Heart right ventricle (tissue), 16 donors: Measurements from ENCODE around the gene IP6K2. TPM values are rescaled to one million over a fixed set of nuclear protein-coding genes. Genes with fewer than 3 reads are reported as not detected.
"Not testable (repeated sequence)": the region's sequence is repeated elsewhere in the genome, so short reads cannot be mapped to it uniquely, and the experiment has no call there.

Experiments
- ATAC-seq, 8 donors: fragments of 200-7000 bp; cut with Tn5 transposase; one replicate each; pipeline ENCODE4 v1.9.1; 2020; ENCODE audit warnings: mild to moderate bottlenecking in 8 of 8, moderate library complexity in 8 of 8, moderate number of reproducible peaks in 1 of 8
- DNase-seq, 2 donors: peaks; one replicate each; pipeline ENCODE4 v3.0.0-alpha.2; 2020
- H3K27ac ChIP-seq, 10 donors: fragments of 200-600 bp; sonication (generic) in 2 of 10; one replicate each; pipeline versions ENCODE4 v1.5.0 to v1.8.0; 2020 to 2022; ENCODE audit warnings: mild to moderate bottlenecking in 3 of 10
- H3K27me3 ChIP-seq, 7 donors: fragments of 200-600 bp; one replicate each; pipeline ENCODE4 v1.8.0; 2021 to 2022; ENCODE audit warnings: mild to moderate bottlenecking in 2 of 7
- H3K36me3 ChIP-seq, 9 donors: fragments of 200-600 bp; sonication (generic) in 1 of 9; one replicate each; pipeline versions ENCODE4 v1.5.0 to v1.8.0; 2020 to 2022; ENCODE audit warnings: mild to moderate bottlenecking in 2 of 9
- H3K4me1 ChIP-seq, 9 donors: fragments of 200-600 bp; sonication (generic) in 1 of 9; one replicate each; pipeline versions ENCODE4 v1.5.0 to v1.8.0; 2020 to 2022; ENCODE audit warnings: mild to moderate bottlenecking in 4 of 9
- H3K4me3 ChIP-seq, 10 donors: fragments of 200-600 bp; sonication (generic) in 2 of 10; one replicate each; pipeline versions ENCODE4 v1.5.0 to v1.8.0; 2020 to 2022; ENCODE audit warnings: mild to moderate bottlenecking in 7 of 10, moderate library complexity in 2 of 10
- H3K9me3 ChIP-seq, 11 donors: fragments of 200-600 bp in 10 of 11; sonication (generic) in 2 of 11; one replicate each; pipeline versions ENCODE4 v1.5.0 to v1.8.0; 2013 to 2022; ENCODE audit warnings: mild to moderate bottlenecking in 2 of 11, control low read depth in 1 of 11, moderate library complexity in 1 of 11
- whole genome bisulfite sequencing, 2 donors: extraction: QIAGEN DNeasy Blood & Tissue Kit; methylation state at CpG; one replicate each; pipeline ENCODE4 v1.1.7; 2013; ENCODE audit warnings: inconsistent platforms in 1 of 2; 5-methylcytosine and 5-hydroxymethylcytosine counted together
- intact Hi-C, 10 donors: fragments of 100-400 bp; cut with DNase I; formaldehyde crosslinking; loops; one replicate each; pipeline versions ENCODE4 v1.11.1 to v1.14.2; 2022
- long read RNA-seq, 3 donors: library from polyadenylated mRNA; unstranded; transcript quantifications; one replicate each; pipeline ENCODE4 v2.0.0, GENCODE V29; 2020 to 2021
- polyA plus RNA-seq, 2 donors: library from polyadenylated mRNA; stranded (reverse); fragments of 200-250 nt; gene quantifications; one replicate each; pipeline ENCODE4 v1.2.3, GENCODE V29; 2013
- total RNA-seq, 10 donors: library from RNA; stranded (reverse); fragmentation: NEBNext Ultra II Directional in 3 of 10; extraction: Animal tissue kit (Norgen Biotek cat#: 25700) in 3 of 10; gene quantifications; one replicate each; pipeline versions ENCODE4 v1.2.1 to v1.2.4, GENCODE V29; 2021 to 2023
- TF ChIP-seq, protein P1 (sequence below), 9 donors: fragments of 200-600 bp; sonication (generic) in 2 of 9; IDR thresholded peaks; one replicate each; pipeline versions ENCODE4 v1.5.0 to v1.8.0; 2021 to 2022; ENCODE audit warnings: antibody characterized with exemption in 9 of 9, mild to moderate bottlenecking in 5 of 9, moderate library complexity in 1 of 9
- donor health status: Arrhythmogenic right ventricular cardiomyopathy.
- donor health status: ischemic (EF 13 %, LVEDD 7.1; RV severe dilation, severe dysfunction).
- donor health status: healthy with polysubstance abuse.
- donor health status: DM: no; HTN: yes; CAD: no.
- donor health status: DM: no; HTN: no; CAD: no.
- donor health status: ischemic (EF 25% LVEDD 6.9; RV normal size, moderate dysfunction).
- donor health status: ischemic (EF 25% LVEDD 5.7; RV mildly dilated, moderate dysfunction).
- donor health status: healthy.
- donor health status: DM: yes; HTN: yes; CAD: no.
- donor health status: Ischemic cardiomyopathy.
- donor health status: ischemic (EF 35%, LVEDD 5.7; RV mildly dilated, moderate dysfunction).
- donor health status: nonischemic (EF 11% LVEDD 7.7; RV severe dilation, severe dysfunction).
- donor health status: DM: yes; HTN: yes; CAD: no.
- donor health status: PGD.
- donor health status: ischemic (EF 29% LVEDD 5.4; RV normal size, mild dysfunction).
- donor health status: nonischemic (EF 23%, LVEDD 6.1; RV moderate dilation, normal function).

Gene IP6K2, protein sequence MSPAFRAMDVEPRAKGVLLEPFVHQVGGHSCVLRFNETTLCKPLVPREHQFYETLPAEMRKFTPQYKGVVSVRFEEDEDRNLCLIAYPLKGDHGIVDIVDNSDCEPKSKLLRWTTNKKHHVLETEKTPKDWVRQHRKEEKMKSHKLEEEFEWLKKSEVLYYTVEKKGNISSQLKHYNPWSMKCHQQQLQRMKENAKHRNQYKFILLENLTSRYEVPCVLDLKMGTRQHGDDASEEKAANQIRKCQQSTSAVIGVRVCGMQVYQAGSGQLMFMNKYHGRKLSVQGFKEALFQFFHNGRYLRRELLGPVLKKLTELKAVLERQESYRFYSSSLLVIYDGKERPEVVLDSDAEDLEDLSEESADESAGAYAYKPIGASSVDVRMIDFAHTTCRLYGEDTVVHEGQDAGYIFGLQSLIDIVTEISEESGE
- 10 to 100 TPM; 16.7 to 28.9 (median 19.5) TPM for total RNA-seq
- polyA plus RNA-seq = 10 to 100 TPM; 40.4 to 81.7 TPM
- long read RNA-seq, donor 1, transcript IP6K2-201 (6 exons, 1,775 nt) = major isoform, 9 of 29 reads
- long read RNA-seq, donor 1, partial matches to known transcripts = 9 of 29 reads
- long read RNA-seq, donor 1, other reads (novel, unspliced or antisense) = 10 of 29 reads
- long read RNA-seq, donor 2, transcript IP6K2-201 (6 exons, 1,775 nt) = major isoform, 8 of 24 reads
- long read RNA-seq, donor 2, partial matches to known transcripts = 4 of 24 reads
- long read RNA-seq, donor 2, other reads (novel, unspliced or antisense) = 11 of 24 reads
- long read RNA-seq, donor 3, transcript IP6K2-201 (6 exons, 1,775 nt) = major isoform, 8 of 31 reads
- long read RNA-seq, donor 3, partial matches to known transcripts = 8 of 31 reads
- long read RNA-seq, donor 3, other reads (novel, unspliced or antisense) = 14 of 31 reads

DNA sequence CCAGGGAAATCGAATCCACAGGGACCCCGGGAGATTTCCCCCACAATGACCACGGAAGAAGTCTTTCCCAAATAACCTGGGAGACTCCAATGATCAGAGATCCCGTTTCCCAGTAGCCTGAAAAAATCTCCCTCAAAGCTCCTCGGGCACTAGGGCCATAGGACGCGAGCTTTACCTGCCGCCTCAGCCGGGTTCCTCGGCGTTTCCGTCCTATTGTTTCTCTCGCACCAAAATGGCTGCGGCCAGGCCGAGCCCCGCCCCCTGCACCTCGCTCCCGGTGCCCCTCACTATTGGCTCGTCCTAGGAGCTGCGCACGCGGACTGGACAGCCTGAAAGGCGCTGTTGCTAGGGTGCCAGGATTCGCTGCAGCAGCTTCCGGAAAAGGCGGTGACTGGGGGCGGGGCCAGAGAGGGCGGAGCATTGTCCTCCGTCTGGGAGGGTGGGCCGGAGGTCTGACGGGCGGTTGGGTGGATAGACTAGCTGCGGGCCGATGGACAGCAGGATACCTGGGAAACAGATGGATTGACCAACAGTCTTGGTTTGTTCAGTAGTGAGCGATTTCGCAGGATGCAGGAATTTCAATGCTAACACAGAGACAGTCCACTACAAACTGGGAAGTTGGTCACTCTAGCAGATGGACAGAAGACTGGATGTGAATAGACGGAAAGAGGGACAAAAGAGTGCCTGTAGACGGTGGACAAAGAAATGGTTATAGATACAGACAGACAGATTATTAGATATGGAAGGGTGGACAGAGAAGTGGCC lies at the start of gene IP6K2:
Gene IP6K2 (minus strand): TSS at position 240 of the 765 bp plus-strand sequence. CDS start 21,930 bp downstream, outside the sequence.
- Histone ChIP-seq H3K4me3 (peak within 1 kb of the TSS; percentile 56 to 91 (median 74)), H3K4me1 (peaks cover 4 to 44% (median 38%) of the 10 kb centered on the region in 9 donors), H3K27ac (peak within 1 kb of the TSS; percentile 67 to 93 (median 85)), H3K36me3 (peaks cover 0 to 32% (median 7%) of the 10 kb centered on the region in 9 donors), H3K9me3 (no peaks in the 10 kb centered on the region), H3K27me3 (no peaks in the 10 kb centered on the region)
- 3% methylated on average over 38 of the region's 38 CpGs for WGBS, 2 donors
- intact Hi-C loops = no loop called here
- TF ChIP-seq, protein P1, sequence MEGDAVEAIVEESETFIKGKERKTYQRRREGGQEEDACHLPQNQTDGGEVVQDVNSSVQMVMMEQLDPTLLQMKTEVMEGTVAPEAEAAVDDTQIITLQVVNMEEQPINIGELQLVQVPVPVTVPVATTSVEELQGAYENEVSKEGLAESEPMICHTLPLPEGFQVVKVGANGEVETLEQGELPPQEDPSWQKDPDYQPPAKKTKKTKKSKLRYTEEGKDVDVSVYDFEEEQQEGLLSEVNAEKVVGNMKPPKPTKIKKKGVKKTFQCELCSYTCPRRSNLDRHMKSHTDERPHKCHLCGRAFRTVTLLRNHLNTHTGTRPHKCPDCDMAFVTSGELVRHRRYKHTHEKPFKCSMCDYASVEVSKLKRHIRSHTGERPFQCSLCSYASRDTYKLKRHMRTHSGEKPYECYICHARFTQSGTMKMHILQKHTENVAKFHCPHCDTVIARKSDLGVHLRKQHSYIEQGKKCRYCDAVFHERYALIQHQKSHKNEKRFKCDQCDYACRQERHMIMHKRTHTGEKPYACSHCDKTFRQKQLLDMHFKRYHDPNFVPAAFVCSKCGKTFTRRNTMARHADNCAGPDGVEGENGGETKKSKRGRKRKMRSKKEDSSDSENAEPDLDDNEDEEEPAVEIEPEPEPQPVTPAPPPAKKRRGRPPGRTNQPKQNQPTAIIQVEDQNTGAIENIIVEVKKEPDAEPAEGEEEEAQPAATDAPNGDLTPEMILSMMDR (IDR thresholded peaks at IDR 0.05) = no peak
- ATAC-seq (peak; percentile 99 to 100 (median 100)), DNase-seq (peak; percentile 99)

DNA sequence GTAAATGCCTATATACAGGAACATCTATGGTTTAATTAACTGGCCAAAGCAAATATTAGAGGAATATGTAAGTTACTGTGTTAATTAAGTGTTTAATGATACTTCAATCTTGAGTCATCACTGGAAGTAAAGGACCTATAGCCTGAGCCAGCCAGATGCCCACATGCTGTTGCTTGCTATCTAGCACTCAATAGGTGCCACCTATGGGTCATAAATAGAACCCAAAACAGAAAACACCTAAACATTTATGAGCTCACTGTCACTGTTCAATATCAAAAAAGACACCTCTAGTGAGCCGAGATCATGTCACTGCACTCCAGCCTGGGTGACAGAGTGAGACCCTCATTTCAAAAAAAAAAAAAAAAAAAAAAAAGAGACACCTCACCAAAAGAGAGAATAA lies 48.4 kb upstream of the IP6K2 start:
- Histone ChIP-seq H3K4me1 (peaks cover 0 to 14% (median 0%) of the 10 kb centered on the region in 9 donors), H3K36me3 (peaks cover 0 to 96% (median 18%) of the 10 kb centered on the region in 9 donors), H3K27me3 (no peaks in the 10 kb centered on the region), H3K4me3 (no peak overlapping the region), H3K27ac (no peak overlapping the region), H3K9me3 (no peaks in the 10 kb centered on the region)
- ATAC-seq = no peak
- DNase-seq = no peak
- intact Hi-C loops = loop anchor here in 1 of 10 donors (2.0 kb wide), 1 partner anchor 29 kb away; no protein-coding TSS in a partner anchor
- TF ChIP-seq, protein P1 (IDR thresholded peaks at IDR 0.05) = peak in 6 of 9 donors; percentile 4 to 35 (median 16)
- WGBS, 2 donors = 82 to 89% methylated on average over 1 of the region's 1 CpG

DNA sequence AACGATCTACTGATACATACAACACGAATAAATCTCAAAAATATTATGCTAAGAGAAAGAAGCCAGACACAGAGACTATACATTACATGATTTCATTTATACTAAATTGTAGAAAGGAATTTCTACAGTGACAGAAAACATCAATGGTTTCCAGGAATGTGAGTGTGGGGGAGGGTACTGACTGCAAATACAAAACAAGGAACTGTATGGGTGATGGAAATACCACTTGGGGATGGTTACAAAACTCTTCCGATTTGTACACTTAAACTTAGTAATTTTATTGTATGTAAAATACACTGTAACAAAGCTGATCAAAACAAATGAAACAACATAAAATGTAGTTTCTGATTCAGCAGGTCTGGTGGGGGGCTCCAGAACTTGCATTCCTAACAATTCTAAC lies 45.8 kb upstream of the IP6K2 start:
- H3K36me3 ChIP-seq = peaks cover 0 to 97% (median 17%) of the 10 kb centered on the region in 9 donors
- DNase-seq = no peak
- no peak overlapping the region for H3K4me3 ChIP-seq
- no peaks in the 10 kb centered on the region for H3K27me3 ChIP-seq
- no peaks in the 10 kb centered on the region for H3K9me3 ChIP-seq
- H3K27ac ChIP-seq = peak overlapping the region in 1 of 10 donors; percentile 60
- TF ChIP-seq, protein P1 (IDR thresholded peaks at IDR 0.05) = no peak
- 90 to 94% methylated on average over 3 of the region's 3 CpGs for WGBS, 2 donors
- no peak for ATAC-seq
- peaks cover 0 to 9% (median 0%) of the 10 kb centered on the region in 9 donors for H3K4me1 ChIP-seq
- intact Hi-C loops = no loop called here

DNA sequence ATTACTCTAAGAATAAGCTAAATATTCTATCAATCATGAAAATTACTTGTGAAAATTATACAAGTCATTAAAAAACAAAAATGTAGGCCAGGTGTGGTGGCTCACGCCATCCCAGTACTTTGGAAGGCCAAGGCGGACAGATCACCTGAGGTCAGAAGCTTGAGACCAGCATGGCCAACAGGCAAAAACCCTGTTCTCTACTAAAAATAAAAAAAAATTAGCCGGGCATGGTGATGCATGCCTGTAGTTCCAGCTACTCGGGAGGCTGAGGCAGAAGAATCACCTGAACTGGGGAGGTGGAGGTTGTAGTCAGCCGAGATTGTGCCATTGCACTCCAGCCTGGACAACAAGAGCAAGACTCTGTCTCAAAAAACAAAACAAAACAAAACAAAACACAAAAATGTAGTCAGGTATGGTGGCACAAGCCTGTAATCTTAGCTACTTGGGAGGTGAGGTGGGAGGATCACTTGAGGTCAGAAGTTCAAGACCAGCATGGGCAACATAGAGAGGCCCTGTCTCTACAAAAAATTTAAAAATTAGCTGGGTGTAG lies 43.0 kb upstream of the IP6K2 start:
- intact Hi-C loops = not testable (repeated sequence)
- 96 to 98% methylated on average over 5 of the region's 5 CpGs for WGBS, 2 donors

DNA sequence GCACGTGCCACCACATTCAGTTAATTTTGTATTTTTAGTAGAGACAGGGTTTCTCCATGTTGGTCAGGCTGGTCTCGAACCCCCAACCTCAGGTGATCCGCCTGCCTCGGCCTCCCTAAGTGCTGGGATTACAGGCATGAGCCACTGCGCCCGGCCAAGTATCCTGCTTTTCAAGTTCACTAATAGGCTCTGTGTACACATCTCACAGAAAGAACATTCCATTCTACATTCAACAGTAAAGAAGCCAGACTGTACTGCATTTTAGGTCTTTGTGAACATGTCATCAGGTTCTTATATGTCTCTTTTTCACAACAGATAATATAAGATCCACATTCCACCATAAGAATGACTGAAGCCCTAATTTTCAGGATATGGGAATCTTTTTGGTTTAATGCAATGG lies 42.5 kb upstream of the IP6K2 start:
- H3K36me3 ChIP-seq = peaks cover 0 to 99% (median 19%) of the 10 kb centered on the region in 9 donors
- H3K9me3 ChIP-seq, DNase-seq, H3K27me3 ChIP-seq, ATAC-seq, H3K4me3 ChIP-seq, H3K4me1 ChIP-seq, intact Hi-C loops, H3K27ac ChIP-seq: not testable (repeated sequence)
- WGBS, 2 donors = 91 to 95% methylated on average over 6 of the region's 6 CpGs

More for the DNA sequence above, 43.0 kb upstream of the IP6K2 start:
- DNase-seq, H3K4me3 ChIP-seq, ATAC-seq, H3K27ac ChIP-seq, H3K4me1 ChIP-seq, H3K27me3 ChIP-seq, H3K9me3 ChIP-seq: not testable (repeated sequence)
- peaks cover 0 to 99% (median 24%) of the 10 kb centered on the region in 9 donors for H3K36me3 ChIP-seq
